ENCODE results near the gene CEP152. TPM values are rescaled to one million over a fixed set of nuclear protein-coding genes. Genes with fewer than 3 reads are reported as not detected.
A peak's percentile ranks its signal among the peaks of the same experiment; 100 is the strongest.
"Not testable (repeated sequence)": the region's sequence is repeated elsewhere in the genome, so short reads cannot be mapped to it uniquely, and the experiment has no call there.

Gene CEP152, protein sequence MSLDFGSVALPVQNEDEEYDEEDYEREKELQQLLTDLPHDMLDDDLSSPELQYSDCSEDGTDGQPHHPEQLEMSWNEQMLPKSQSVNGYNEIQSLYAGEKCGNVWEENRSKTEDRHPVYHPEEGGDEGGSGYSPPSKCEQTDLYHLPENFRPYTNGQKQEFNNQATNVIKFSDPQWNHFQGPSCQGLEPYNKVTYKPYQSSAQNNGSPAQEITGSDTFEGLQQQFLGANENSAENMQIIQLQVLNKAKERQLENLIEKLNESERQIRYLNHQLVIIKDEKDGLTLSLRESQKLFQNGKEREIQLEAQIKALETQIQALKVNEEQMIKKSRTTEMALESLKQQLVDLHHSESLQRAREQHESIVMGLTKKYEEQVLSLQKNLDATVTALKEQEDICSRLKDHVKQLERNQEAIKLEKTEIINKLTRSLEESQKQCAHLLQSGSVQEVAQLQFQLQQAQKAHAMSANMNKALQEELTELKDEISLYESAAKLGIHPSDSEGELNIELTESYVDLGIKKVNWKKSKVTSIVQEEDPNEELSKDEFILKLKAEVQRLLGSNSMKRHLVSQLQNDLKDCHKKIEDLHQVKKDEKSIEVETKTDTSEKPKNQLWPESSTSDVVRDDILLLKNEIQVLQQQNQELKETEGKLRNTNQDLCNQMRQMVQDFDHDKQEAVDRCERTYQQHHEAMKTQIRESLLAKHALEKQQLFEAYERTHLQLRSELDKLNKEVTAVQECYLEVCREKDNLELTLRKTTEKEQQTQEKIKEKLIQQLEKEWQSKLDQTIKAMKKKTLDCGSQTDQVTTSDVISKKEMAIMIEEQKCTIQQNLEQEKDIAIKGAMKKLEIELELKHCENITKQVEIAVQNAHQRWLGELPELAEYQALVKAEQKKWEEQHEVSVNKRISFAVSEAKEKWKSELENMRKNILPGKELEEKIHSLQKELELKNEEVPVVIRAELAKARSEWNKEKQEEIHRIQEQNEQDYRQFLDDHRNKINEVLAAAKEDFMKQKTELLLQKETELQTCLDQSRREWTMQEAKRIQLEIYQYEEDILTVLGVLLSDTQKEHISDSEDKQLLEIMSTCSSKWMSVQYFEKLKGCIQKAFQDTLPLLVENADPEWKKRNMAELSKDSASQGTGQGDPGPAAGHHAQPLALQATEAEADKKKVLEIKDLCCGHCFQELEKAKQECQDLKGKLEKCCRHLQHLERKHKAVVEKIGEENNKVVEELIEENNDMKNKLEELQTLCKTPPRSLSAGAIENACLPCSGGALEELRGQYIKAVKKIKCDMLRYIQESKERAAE (N-terminal part only)
- 10 to 100 TPM; 34.4 to 42.2 TPM for total RNA-seq

GRCh38 chr15:48810414-48811324 is at the start of gene CEP152:
TSS of gene CEP152 (minus strand) at chr15:48811069. CDS start at chr15:48805649, 5,420 bp downstream.
- peak; percentile 98 for DNase-seq
- Mint-ChIP-seq H3K27me3 (no peaks in the 10 kb centered on the region), H3K4me1 (peaks cover 24% of the 10 kb centered on the region), H3K36me3 (ENCODE audit: low read depth) (peaks cover 5% of the 10 kb centered on the region), H3K27ac (peak within 1 kb of the TSS; percentile 95), H3K9me3 (ENCODE audit: low read depth) (no peaks in the 10 kb centered on the region), H3K4me3 (peak within 1 kb of the TSS; percentile 79)
- ChIA-PET POLR2A (interaction anchor here (0.5 to 1.1 kb wide), 5 partner anchors 67 to 359 kb away, joined by 3 to 8 read pairs (median 3); partner anchors contain the start of genes COPS2, EID1, GALK2 and SECISBP2L), CTCF (interaction anchor here (0.5 to 2.0 kb wide), 14 partner anchors 9 to 659 kb away, joined by 3 to 8 read pairs (median 4); partner anchors contain the start of gene SECISBP2L)
- intact Hi-C loops (cut with DNase I, micrococcal nuclease), result loop anchor here (1.0 to 5.0 kb wide), 11 partner anchors 68 to 1614 kb away; partner anchors contain the start of genes COPS2 (in 2 of the 2), EID1 (in 2 of the 2), SECISBP2L (in 2 of the 2) and FAM227B (in 1 of the 2)
- peak; percentile 97 for ATAC-seq

GRCh38 chr15:48859426-48859825 is 48.6 kb upstream of the CEP152 start:
- ATAC-seq, result no peak
- POLR2A ChIA-PET, result no interaction called here
- H3K36me3 Mint-ChIP-seq (ENCODE audit: low read depth), result no peaks in the 10 kb centered on the region

GRCh38 chr15:48858401-48858800 is 47.5 kb upstream of the CEP152 start:
- H3K27me3 Mint-ChIP-seq, result peaks cover 4% of the 10 kb centered on the region
- no peak overlapping the region for H3K4me3 Mint-ChIP-seq
- POLR2A ChIA-PET, result no interaction called here

More at GRCh38 chr15:48859426-48859825, 48.6 kb upstream of the CEP152 start:
- CTCF ChIA-PET, result interaction anchor here (0.6 to 7.4 kb wide), 11 partner anchors 9 to 563 kb away, joined by 3 to 76 read pairs (median 4); partner anchors contain the start of genes CEP152 and FGF7
- H3K9me3 Mint-ChIP-seq (ENCODE audit: low read depth), result no peaks in the 10 kb centered on the region
- peaks cover 6% of the 10 kb centered on the region for H3K4me1 Mint-ChIP-seq
- DNase-seq, result no peak
- H3K4me3 Mint-ChIP-seq, result no peak overlapping the region
- H3K27me3 Mint-ChIP-seq, result peaks cover 4% of the 10 kb centered on the region
- H3K27ac Mint-ChIP-seq, result no peak overlapping the region
- intact Hi-C loops (cut with DNase I, micrococcal nuclease), result no loop called here

GRCh38 chr15:48856942-48857341 is 46.1 kb upstream of the CEP152 start:
- no peaks in the 10 kb centered on the region for H3K9me3 Mint-ChIP-seq (ENCODE audit: low read depth)
- CTCF ChIA-PET, result interaction anchor here (2.5 to 7.4 kb wide), 2 partner anchors 11 to 118 kb away, joined by 9 to 76 read pairs; no protein-coding TSS in a partner anchor
- no peaks in the 10 kb centered on the region for H3K4me1 Mint-ChIP-seq
- no peak overlapping the region for H3K4me3 Mint-ChIP-seq
- H3K36me3 Mint-ChIP-seq (ENCODE audit: low read depth), result no peaks in the 10 kb centered on the region
- intact Hi-C loops (cut with DNase I, micrococcal nuclease), result no loop called here
- H3K27me3 Mint-ChIP-seq, result peaks cover 4% of the 10 kb centered on the region
- DNase-seq (no peak), ATAC-seq (no peak)
- no peak overlapping the region for H3K27ac Mint-ChIP-seq
- POLR2A ChIA-PET, result no interaction called here

More at GRCh38 chr15:48858401-48858800, 47.5 kb upstream of the CEP152 start:
- Mint-ChIP-seq H3K9me3 (ENCODE audit: low read depth) (no peaks in the 10 kb centered on the region), H3K4me1 (peaks cover 6% of the 10 kb centered on the region), H3K27ac (no peak overlapping the region), H3K36me3 (ENCODE audit: low read depth) (no peaks in the 10 kb centered on the region)
- intact Hi-C loops (cut with DNase I, micrococcal nuclease), result no loop called here
- ATAC-seq (peak; percentile 21), DNase-seq (peak; percentile 10)
- CTCF ChIA-PET, result interaction anchor here (1.7 to 7.4 kb wide), 3 partner anchors 10 to 116 kb away, joined by 5 to 76 read pairs (median 9); no protein-coding TSS in a partner anchor

- DNase-seq (no peak), ATAC-seq (no peak)
- ChIA-PET CTCF (interaction anchor here (7.4 kb wide), 1 partner anchor 119 kb away, joined by 76 read pairs; no protein-coding TSS in a partner anchor), POLR2A (no interaction called here)
- no peaks in the 10 kb centered on the region for H3K36me3 Mint-ChIP-seq (ENCODE audit: low read depth)
- H3K27ac Mint-ChIP-seq, result no peak overlapping the region
- no peak overlapping the region for H3K4me3 Mint-ChIP-seq
- H3K9me3 Mint-ChIP-seq (ENCODE audit: low read depth), result no peaks in the 10 kb centered on the region
- H3K4me1 Mint-ChIP-seq, result no peaks in the 10 kb centered on the region
- peaks cover 4% of the 10 kb centered on the region for H3K27me3 Mint-ChIP-seq
- intact Hi-C loops (cut with DNase I, micrococcal nuclease), result no loop called here
Observed at GRCh38 chr15:48855501-48856440, 44.9 kb upstream of the CEP152 start.

DNA sequence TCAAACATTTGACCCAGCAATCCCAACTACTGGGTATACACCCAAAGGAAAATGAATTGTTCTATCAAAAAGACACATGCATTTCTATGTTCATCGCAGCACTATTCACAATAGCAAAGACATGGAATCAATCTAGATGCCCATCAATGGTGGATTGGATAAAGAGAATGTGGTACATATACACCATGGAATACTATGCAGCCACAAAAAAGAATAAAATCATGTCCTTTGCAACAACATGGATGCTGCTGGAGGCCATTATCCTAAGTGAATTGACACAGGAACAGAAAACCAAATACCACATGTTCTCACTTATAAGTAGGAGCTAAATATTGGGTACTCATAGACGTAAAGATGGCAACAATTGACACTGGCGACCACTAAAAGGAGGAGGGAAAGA is 43.6 kb upstream of the CEP152 start:
- DNase-seq; H3K27ac Mint-ChIP-seq; H3K36me3 Mint-ChIP-seq (ENCODE audit: low read depth); H3K4me3 Mint-ChIP-seq; H3K9me3 Mint-ChIP-seq (ENCODE audit: low read depth); H3K27me3 Mint-ChIP-seq; intact Hi-C loops (cut with DNase I, micrococcal nuclease); CTCF ChIA-PET; ATAC-seq; H3K4me1 Mint-ChIP-seq: not testable (repeated sequence)
- POLR2A ChIA-PET, result interaction anchor here (0.6 kb wide), 1 partner anchor 64 kb away, joined by 3 read pairs; no protein-coding TSS in a partner anchor

DNA sequence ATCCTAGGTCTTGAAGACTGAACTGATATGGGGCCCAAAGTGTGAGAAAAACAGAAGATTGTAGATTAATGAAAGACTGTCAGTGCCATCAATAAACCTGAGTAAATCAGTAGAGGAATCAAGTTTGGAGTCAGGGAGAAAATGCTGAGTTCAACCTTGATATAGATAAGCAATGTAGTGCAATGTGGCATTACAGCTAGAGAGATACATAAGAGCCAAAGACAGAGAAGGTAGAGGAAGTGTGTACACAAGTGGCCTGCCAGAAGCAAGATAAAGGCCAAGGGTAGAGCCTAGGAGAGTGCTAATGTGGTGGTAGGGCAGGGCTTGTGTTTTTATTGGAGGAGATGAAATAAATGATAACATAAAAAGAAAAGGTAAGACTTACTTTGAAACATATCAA is 41.1 kb upstream of the CEP152 start:
- CTCF ChIA-PET, result no interaction called here
- intact Hi-C loops (cut with DNase I, micrococcal nuclease), result no loop called here
- H3K4me3 Mint-ChIP-seq, result no peak overlapping the region

GRCh38 chr15:48850648-48851047 is 39.8 kb upstream of the CEP152 start:
- ATAC-seq (no peak), DNase-seq (no peak)
- Mint-ChIP-seq H3K4me3 (no peak overlapping the region), H3K27me3 (peaks cover 10% of the 10 kb centered on the region), H3K4me1 (no peaks in the 10 kb centered on the region), H3K9me3 (ENCODE audit: low read depth) (no peaks in the 10 kb centered on the region), H3K27ac (no peak overlapping the region), H3K36me3 (ENCODE audit: low read depth) (no peaks in the 10 kb centered on the region)
- POLR2A ChIA-PET, result interaction anchor here (0.5 kb wide), 1 partner anchor 10 kb away, joined by 3 read pairs; no protein-coding TSS in a partner anchor
- CTCF ChIA-PET, result no interaction called here
- intact Hi-C loops (cut with DNase I, micrococcal nuclease), result no loop called here

More for the DNA sequence above, 41.1 kb upstream of the CEP152 start:
- no peak overlapping the region for H3K27ac Mint-ChIP-seq
- H3K36me3 Mint-ChIP-seq (ENCODE audit: low read depth), result no peaks in the 10 kb centered on the region
- ATAC-seq (no peak), DNase-seq (no peak)
- peaks cover 10% of the 10 kb centered on the region for H3K27me3 Mint-ChIP-seq
- no peaks in the 10 kb centered on the region for H3K9me3 Mint-ChIP-seq (ENCODE audit: low read depth)
- POLR2A ChIA-PET, result no interaction called here
- no peaks in the 10 kb centered on the region for H3K4me1 Mint-ChIP-seq

DNA sequence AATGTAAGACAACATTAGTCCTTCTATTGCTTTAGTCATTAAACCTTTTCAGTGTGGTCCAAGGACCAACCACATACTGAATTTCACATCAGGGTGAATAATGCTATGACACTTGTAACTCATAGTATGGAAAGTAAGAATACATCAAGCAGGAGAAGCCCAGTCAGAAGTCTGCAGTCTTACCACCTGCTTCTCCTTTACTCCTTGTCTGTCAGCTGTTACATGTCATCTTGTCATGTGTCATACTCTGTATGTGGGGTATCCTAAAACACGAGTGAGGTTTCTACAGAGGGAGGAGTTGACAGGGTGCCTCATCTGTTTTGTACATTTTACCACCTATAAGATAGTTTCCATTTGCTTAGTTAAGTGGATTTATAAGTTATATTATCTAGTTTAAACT is 34.3 kb upstream of the CEP152 start:
- H3K27me3 Mint-ChIP-seq, result peaks cover 8% of the 10 kb centered on the region
- no peaks in the 10 kb centered on the region for H3K4me1 Mint-ChIP-seq
- ATAC-seq (peak; percentile 71), DNase-seq (no peak)
- H3K9me3 Mint-ChIP-seq (ENCODE audit: low read depth), result no peaks in the 10 kb centered on the region
- H3K27ac Mint-ChIP-seq, result no peak overlapping the region
- no peaks in the 10 kb centered on the region for H3K36me3 Mint-ChIP-seq (ENCODE audit: low read depth)
- intact Hi-C loops (cut with DNase I, micrococcal nuclease), result no loop called here
- no peak overlapping the region for H3K4me3 Mint-ChIP-seq
- ChIA-PET POLR2A (no interaction called here), CTCF (interaction anchor here (0.5 to 2.0 kb wide), 3 partner anchors 17 to 1652 kb away, joined by 3 to 8 read pairs (median 3); partner anchors contain the start of gene CEP152)
